ENCODE results near the gene DYRK4. TPM values are rescaled to one million over a fixed set of nuclear protein-coding genes. Genes with fewer than 3 reads are reported as not detected.
A peak's percentile ranks its signal among the peaks of the same experiment; 100 is the strongest.

DYRK4 gene
- total and polyA plus RNA-seq, 2 donors (not counting 1 experiment from before 2014, with no cell fraction given) = 55.2 to 63.1 TPM

- H3K9me3 ChIP-seq (ENCODE audit: control insufficient read depth, insufficient read depth, low read depth, low read length) = no peaks in the 10 kb centered on the region
- no peak overlapping the region for H3K4me2 ChIP-seq (ENCODE audit: extremely low read depth, insufficient read depth, low read length)
- no peak overlapping the region for H3K9ac ChIP-seq (ENCODE audit: insufficient read depth, low read length)
- H3K4me1 ChIP-seq (ENCODE audit: control insufficient read depth, extremely low read depth, insufficient read depth, low read length) = peaks cover 2% of the 10 kb centered on the region
- H2AFZ ChIP-seq (ENCODE audit: low read length) = no peak overlapping the region
- TF ChIP-seq CTCF (conservative IDR thresholded peaks at IDR 0.05 in 1 of 2, IDR thresholded peaks at IDR 0.05 in 1 of 2; ENCODE audit: low read depth in 1 of 2, low read length in 2 of 2) (no peak), EZH2 (IDR thresholded peaks at IDR 0.05; ENCODE audit: low read length, missing control alignments) (no peak)
- H3K4me3 ChIP-seq (replicated peaks in 1 of 4; ENCODE audit: control extremely low read depth in 1 of 4, insufficient read depth in 1 of 4, low read depth in 3 of 4, low read length in 4 of 4) = no peak overlapping the region
- no peak for DNase-seq (ENCODE audit: low read depth in 2 of 2)
- no peaks in the 10 kb centered on the region for H3K36me3 ChIP-seq (ENCODE audit: control insufficient read depth, insufficient read depth, low read length)
- H4K20me1 ChIP-seq (ENCODE audit: control insufficient read depth, extremely low read depth, insufficient read depth, low read length) = no peaks in the 10 kb centered on the region
- H3K79me2 ChIP-seq (ENCODE audit: control insufficient read depth, insufficient read depth, low read length) = peaks cover 36% of the 10 kb centered on the region
- no peaks in the 10 kb centered on the region for H3K27me3 ChIP-seq (ENCODE audit: control insufficient read depth, insufficient read depth, low read length)
- no peak overlapping the region for H3K27ac ChIP-seq (ENCODE audit: insufficient read depth, low read length)
These were observed 26.9 kb upstream of the DYRK4 start for GRCh38 chr12:4535092-4535491.

- DNase-seq (ENCODE audit: low read depth in 2 of 2) = no peak
- Histone ChIP-seq H3K4me1 (ENCODE audit: control insufficient read depth, extremely low read depth, insufficient read depth, low read length) (peaks cover 2% of the 10 kb centered on the region), H3K27me3 (ENCODE audit: control insufficient read depth, insufficient read depth, low read length) (no peaks in the 10 kb centered on the region), H4K20me1 (ENCODE audit: control insufficient read depth, extremely low read depth, insufficient read depth, low read length) (no peaks in the 10 kb centered on the region), H3K36me3 (ENCODE audit: control insufficient read depth, insufficient read depth, low read length) (no peaks in the 10 kb centered on the region), H3K79me2 (ENCODE audit: control insufficient read depth, insufficient read depth, low read length) (peaks cover 43% of the 10 kb centered on the region), H3K9me3 (ENCODE audit: control insufficient read depth, insufficient read depth, low read depth, low read length) (no peaks in the 10 kb centered on the region), H2AFZ (ENCODE audit: low read length) (no peak overlapping the region), H3K9ac (ENCODE audit: insufficient read depth, low read length) (no peak overlapping the region), H3K4me3 (replicated peaks in 1 of 4; ENCODE audit: control extremely low read depth in 1 of 4, insufficient read depth in 1 of 4, low read depth in 3 of 4, low read length in 4 of 4) (no peak overlapping the region), H3K27ac (ENCODE audit: insufficient read depth, low read length) (no peak overlapping the region), H3K4me2 (ENCODE audit: extremely low read depth, insufficient read depth, low read length) (no peak overlapping the region)
- TF ChIP-seq CTCF (conservative IDR thresholded peaks at IDR 0.05 in 1 of 2, IDR thresholded peaks at IDR 0.05 in 1 of 2; ENCODE audit: low read depth in 1 of 2, low read length in 2 of 2) (no peak), EZH2 (IDR thresholded peaks at IDR 0.05; ENCODE audit: low read length, missing control alignments) (no peak)
These were observed 26.1 kb upstream of the DYRK4 start for GRCh38 chr12:4535871-4536270.

DNA sequence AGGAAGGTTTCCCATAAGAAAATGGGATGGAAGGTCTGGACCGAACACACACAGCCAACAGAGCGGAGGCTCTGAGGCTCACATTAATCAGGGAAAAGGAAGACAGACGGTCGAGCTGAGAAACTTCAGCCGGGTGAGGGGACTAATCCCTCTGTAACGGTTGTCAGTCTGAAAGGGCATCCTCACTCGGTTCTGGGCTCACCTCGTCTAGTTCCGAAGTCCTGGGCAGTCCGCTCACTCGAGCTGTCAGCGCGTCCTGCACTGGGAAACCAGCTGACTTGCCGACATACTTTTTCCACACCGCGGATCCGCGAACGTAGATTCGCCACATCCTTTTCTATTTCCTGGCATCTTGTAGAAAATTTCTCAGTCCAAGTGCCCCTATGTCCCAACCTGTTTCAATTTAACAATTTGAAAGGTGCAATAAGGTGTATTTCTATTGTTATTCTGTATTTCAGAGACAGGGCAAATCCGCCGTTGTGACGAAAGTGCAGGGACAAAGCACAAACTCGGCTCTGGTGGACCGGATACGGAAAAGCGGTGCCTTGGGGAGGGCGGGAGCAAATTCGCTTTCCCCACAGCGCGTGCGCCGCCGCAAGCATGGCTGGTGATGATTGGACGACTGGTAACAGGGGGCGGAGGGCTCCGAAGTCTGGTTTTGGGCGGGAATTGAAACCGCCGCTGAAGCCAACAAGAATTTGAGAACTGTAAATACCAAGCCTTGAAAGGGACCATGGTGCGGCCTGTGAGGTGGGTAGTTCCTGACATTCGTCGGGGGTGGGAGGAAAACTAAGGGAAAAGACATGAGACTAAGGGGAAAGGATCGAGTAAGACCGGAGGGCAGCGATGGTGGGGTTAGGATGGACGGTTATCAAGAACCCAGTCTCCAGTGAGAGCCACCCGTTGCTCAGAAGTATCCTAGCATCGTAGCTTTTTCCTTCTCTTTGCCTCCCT is 23.5 kb upstream of the DYRK4 start, which contains the start of gene RAD51AP1:
RAD51AP1 (plus strand) TSS at position 684 of the 954 bp plus-strand sequence; CDS start at position 734, 50 bp downstream.
- Histone ChIP-seq H3K9me3 (ENCODE audit: control insufficient read depth, insufficient read depth, low read depth, low read length) (no peaks in the 10 kb centered on the region), H3K36me3 (ENCODE audit: control insufficient read depth, insufficient read depth, low read length) (no peaks in the 10 kb centered on the region), H3K27ac (ENCODE audit: insufficient read depth, low read length) (peak within 1 kb of the TSS; percentile 99), H3K4me2 (ENCODE audit: extremely low read depth, insufficient read depth, low read length) (peak within 1 kb of the TSS; percentile 88), H3K4me3 (replicated peaks in 1 of 4; ENCODE audit: control extremely low read depth in 1 of 4, insufficient read depth in 1 of 4, low read depth in 3 of 4, low read length in 4 of 4) (peak within 1 kb of the TSS; percentile 94 to 100 (median 98)), H4K20me1 (ENCODE audit: control insufficient read depth, extremely low read depth, insufficient read depth, low read length) (no peaks in the 10 kb centered on the region), H3K79me2 (ENCODE audit: control insufficient read depth, insufficient read depth, low read length) (peaks cover 50% of the 10 kb centered on the region), H3K27me3 (ENCODE audit: control insufficient read depth, insufficient read depth, low read length) (no peaks in the 10 kb centered on the region), H3K9ac (ENCODE audit: insufficient read depth, low read length) (peak within 1 kb of the TSS; percentile 96), H2AFZ (ENCODE audit: low read length) (peak within 1 kb of the TSS; percentile 99), H3K4me1 (ENCODE audit: control insufficient read depth, extremely low read depth, insufficient read depth, low read length) (peaks cover 2% of the 10 kb centered on the region)
- peak; percentile 98 to 99 for DNase-seq (ENCODE audit: low read depth in 2 of 2)
- no peak for TF ChIP-seq CTCF (conservative IDR thresholded peaks at IDR 0.05 in 1 of 2, IDR thresholded peaks at IDR 0.05 in 1 of 2; ENCODE audit: low read depth in 1 of 2, low read length in 2 of 2)
- no peak for TF ChIP-seq EZH2 (IDR thresholded peaks at IDR 0.05; ENCODE audit: low read length, missing control alignments)
